HG03097 (cell line): Measurements from ENCODE around the gene IRS2.

Experiments used
- ATAC-seq: cut with Tn5 transposase; IDR thresholded peaks from one replicate; pipeline ENCODE4 v1.9.1; 2021; ENCODE audit not compliant: unreplicated experiment, low FRiP score

The IRS2 gene

GRCh38 chr13:109707742-109708617 lies 78.4 kb downstream of the IRS2 start:
- ATAC-seq, result no peak

GRCh38 chr13:109707044-109707741 lies 79.2 kb downstream of the IRS2 start:
- no peak for ATAC-seq

GRCh38 chr13:109706015-109706715 lies 80.2 kb downstream of the IRS2 start:
- ATAC-seq, result no peak

- no peak for ATAC-seq
Measured at GRCh38 chr13:109704771-109705635, 81.4 kb downstream of the IRS2 start.

GRCh38 chr13:109703250-109703649 lies 83.1 kb downstream of the IRS2 start:
- no peak for ATAC-seq
